Measurements from ENCODE around the gene LRRC4C.

DNA sequence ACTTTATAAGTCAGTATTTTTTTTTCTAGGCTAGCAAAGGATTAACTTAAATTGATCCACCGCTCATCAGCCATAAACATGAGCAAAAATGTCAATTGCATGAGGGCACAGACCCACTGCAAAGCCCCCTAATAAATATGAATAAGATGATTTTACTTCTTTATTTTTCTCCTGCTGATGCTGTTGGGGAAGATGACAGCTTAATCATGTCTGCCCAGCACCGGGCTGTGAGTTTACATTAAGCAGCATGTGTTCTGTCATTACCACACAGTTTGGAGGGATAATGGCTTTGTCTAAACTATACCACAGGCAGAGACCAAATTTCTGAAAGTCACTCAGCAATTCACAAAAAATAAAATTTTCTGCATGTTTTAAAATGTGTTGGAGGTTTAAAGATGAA is 346.3 kb downstream of the LRRC4C start:
- TF ChIP-seq, protein P1, sequence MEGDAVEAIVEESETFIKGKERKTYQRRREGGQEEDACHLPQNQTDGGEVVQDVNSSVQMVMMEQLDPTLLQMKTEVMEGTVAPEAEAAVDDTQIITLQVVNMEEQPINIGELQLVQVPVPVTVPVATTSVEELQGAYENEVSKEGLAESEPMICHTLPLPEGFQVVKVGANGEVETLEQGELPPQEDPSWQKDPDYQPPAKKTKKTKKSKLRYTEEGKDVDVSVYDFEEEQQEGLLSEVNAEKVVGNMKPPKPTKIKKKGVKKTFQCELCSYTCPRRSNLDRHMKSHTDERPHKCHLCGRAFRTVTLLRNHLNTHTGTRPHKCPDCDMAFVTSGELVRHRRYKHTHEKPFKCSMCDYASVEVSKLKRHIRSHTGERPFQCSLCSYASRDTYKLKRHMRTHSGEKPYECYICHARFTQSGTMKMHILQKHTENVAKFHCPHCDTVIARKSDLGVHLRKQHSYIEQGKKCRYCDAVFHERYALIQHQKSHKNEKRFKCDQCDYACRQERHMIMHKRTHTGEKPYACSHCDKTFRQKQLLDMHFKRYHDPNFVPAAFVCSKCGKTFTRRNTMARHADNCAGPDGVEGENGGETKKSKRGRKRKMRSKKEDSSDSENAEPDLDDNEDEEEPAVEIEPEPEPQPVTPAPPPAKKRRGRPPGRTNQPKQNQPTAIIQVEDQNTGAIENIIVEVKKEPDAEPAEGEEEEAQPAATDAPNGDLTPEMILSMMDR (conservative IDR thresholded peaks at IDR 0.05; ENCODE audit: low read depth, low read length): no peak
- no peak for TF ChIP-seq EZH2 (IDR thresholded peaks at IDR 0.05; ENCODE audit: low read length, unreplicated experiment)
